Small intestine (tissue), 7 donors: ENCODE data around the gene SLC45A3. TPM values are rescaled to one million over a fixed set of nuclear protein-coding genes. Genes with fewer than 3 reads are reported as not detected.

ENCODE experiments used
- DNase-seq, 2 donors: peaks; one replicate each; pipeline versions ENCODE4 v3.0.0 to v3.0.0-alpha.2; 2013
- FAIRE-seq: peaks from 2 replicates; lab custom pipeline; 2012; peaks lifted over from hg19 to GRCh38; lab: Jason Lieb, UNC
- H3K27ac ChIP-seq, 3 donors: one replicate each; pipeline ENCODE4 v1.5.1; 2013; ENCODE audit warnings: low read length in 2 of 3, mild to moderate bottlenecking in 2 of 3, control low read depth in 1 of 3, inconsistent platforms in 1 of 3, low read depth in 1 of 3, moderate library complexity in 1 of 3
- H3K27me3 ChIP-seq, 3 donors: one replicate each; pipeline ENCODE4 v1.6.1; 2013; ENCODE audit warnings: low read length in 3 of 3, inconsistent platforms in 1 of 3; ENCODE audit not compliant: control insufficient read depth in 3 of 3, insufficient read depth in 3 of 3
- H3K36me3 ChIP-seq, 3 donors: one replicate each; pipeline ENCODE4 v1.6.1; 2013; ENCODE audit warnings: low read length in 3 of 3, inconsistent platforms in 1 of 3, low read depth in 1 of 3, mild to moderate bottlenecking in 1 of 3, moderate library complexity in 1 of 3; ENCODE audit not compliant: control insufficient read depth in 3 of 3, insufficient read depth in 2 of 3
- H3K4me1 ChIP-seq, 3 donors: one replicate each; pipeline ENCODE4 v1.6.1; 2013; ENCODE audit warnings: low read length in 2 of 3, inconsistent platforms in 1 of 3, low read depth in 1 of 3, mild to moderate bottlenecking in 1 of 3, moderate library complexity in 1 of 3; ENCODE audit not compliant: control insufficient read depth in 3 of 3, insufficient read depth in 2 of 3
- H3K4me3 ChIP-seq, 3 donors: one replicate each; pipeline ENCODE4 v1.5.1; 2013; ENCODE audit warnings: low read length in 3 of 3, control low read depth in 1 of 3, inconsistent platforms in 1 of 3, low read depth in 1 of 3, mild to moderate bottlenecking in 1 of 3, moderate library complexity in 1 of 3
- H3K9me3 ChIP-seq, 2 donors: one replicate each; pipeline ENCODE4 v1.6.1; 2013; ENCODE audit warnings: low read depth in 1 of 2, low read length in 1 of 2; ENCODE audit not compliant: control insufficient read depth in 2 of 2, insufficient read depth in 1 of 2
- WGBS, 3 donors: extraction: QIAGEN DNeasy Blood & Tissue Kit; methylation state at CpG; one replicate each; pipeline ENCODE4 v1.1.7; 2013; 5-methylcytosine and 5-hydroxymethylcytosine counted together
- polyA plus RNA-seq, 4 donors: library from polyadenylated mRNA; stranded (reverse) in 3 of 4; unstranded in 1 of 4; fragments of 200-250 nt in 3 of 4; fragments of 120-200 nt in 1 of 4; gene quantifications; one replicate each; pipeline versions ENCODE4 v1.2.1 to v1.2.3, GENCODE V29; 2013
- donor health status: healthy with polysubstance abuse.
- donor health status: control.
- donor health status: control.
- donor health status: Bipolar disorder and iron deficiency.
- donor health status: healthy.

The SLC45A3 gene
- polyA plus RNA-seq, 4 donors = 1.1 to 10.6 (median 4.9) TPM

- Histone ChIP-seq H3K27ac (no peak overlapping the region), H3K4me1 (peaks cover 0 to 5% (median 2%) of the 10 kb centered on the region in 3 donors), H3K27me3 (no peaks in the 10 kb centered on the region), H3K9me3 (no peaks in the 10 kb centered on the region), H3K4me3 (no peak overlapping the region), H3K36me3 (peaks cover 0 to 28% (median 9%) of the 10 kb centered on the region in 3 donors)
- FAIRE-seq (no peak), DNase-seq (no peak)
- 74 to 92% (median 76%) methylated on average over 3 of the region's 3 CpGs for WGBS, 3 donors
These were observed 54.1 kb downstream of the SLC45A3 start for GRCh38 chr1:205626216-205626615.

DNA sequence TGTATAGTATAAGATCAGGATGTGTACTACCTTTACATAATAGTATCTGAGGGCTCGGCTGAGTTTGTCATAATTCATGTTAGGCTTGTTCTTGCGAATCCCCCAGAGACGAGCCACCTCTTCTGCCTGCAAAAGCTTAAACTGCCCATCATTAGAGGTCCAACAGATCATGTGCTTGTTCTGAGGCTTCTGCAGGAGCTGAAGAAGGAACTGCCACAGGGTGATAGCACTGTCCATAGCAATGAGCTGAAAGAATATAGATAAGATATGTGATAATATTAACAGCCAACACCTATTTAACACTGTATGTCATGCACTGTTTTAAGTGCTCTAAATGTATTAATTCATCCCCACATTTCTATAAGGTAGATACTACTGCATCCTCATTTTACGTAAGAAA, 56.7 kb downstream of the SLC45A3 start:
- WGBS, 3 donors = 86 to 92% (median 91%) methylated on average over 4 of the region's 4 CpGs
- H3K4me1 ChIP-seq = no peaks in the 10 kb centered on the region
- no peak overlapping the region for H3K4me3 ChIP-seq
- H3K27ac ChIP-seq = no peak overlapping the region
- FAIRE-seq (no peak), DNase-seq (no peak)
- no peaks in the 10 kb centered on the region for H3K9me3 ChIP-seq
- no peaks in the 10 kb centered on the region for H3K27me3 ChIP-seq
- peaks cover 9 to 40% (median 18%) of the 10 kb centered on the region in 3 donors for H3K36me3 ChIP-seq

GRCh38 chr1:205620269-205620668, 60.0 kb downstream of the SLC45A3 start:
- H3K27ac ChIP-seq = no peak overlapping the region
- H3K27me3 ChIP-seq = no peaks in the 10 kb centered on the region
- DNase-seq (no peak), FAIRE-seq (no peak)
- no peaks in the 10 kb centered on the region for H3K4me1 ChIP-seq
- no peaks in the 10 kb centered on the region for H3K9me3 ChIP-seq
- WGBS, 3 donors = 93 to 96% (median 96%) methylated on average over 6 of the region's 6 CpGs
- H3K36me3 ChIP-seq = peaks cover 9 to 51% (median 26%) of the 10 kb centered on the region in 3 donors
- H3K4me3 ChIP-seq = no peak overlapping the region

GRCh38 chr1:205619376-205619775, 60.9 kb downstream of the SLC45A3 start:
- Histone ChIP-seq H3K9me3 (no peaks in the 10 kb centered on the region), H3K36me3 (peaks cover 9 to 50% (median 26%) of the 10 kb centered on the region in 3 donors), H3K4me3 (no peak overlapping the region), H3K27ac (no peak overlapping the region), H3K27me3 (no peaks in the 10 kb centered on the region), H3K4me1 (no peaks in the 10 kb centered on the region)
- FAIRE-seq (no peak), DNase-seq (no peak)
- WGBS, 3 donors = 35 to 60% (median 37%) methylated on average over 3 of the region's 3 CpGs

DNA sequence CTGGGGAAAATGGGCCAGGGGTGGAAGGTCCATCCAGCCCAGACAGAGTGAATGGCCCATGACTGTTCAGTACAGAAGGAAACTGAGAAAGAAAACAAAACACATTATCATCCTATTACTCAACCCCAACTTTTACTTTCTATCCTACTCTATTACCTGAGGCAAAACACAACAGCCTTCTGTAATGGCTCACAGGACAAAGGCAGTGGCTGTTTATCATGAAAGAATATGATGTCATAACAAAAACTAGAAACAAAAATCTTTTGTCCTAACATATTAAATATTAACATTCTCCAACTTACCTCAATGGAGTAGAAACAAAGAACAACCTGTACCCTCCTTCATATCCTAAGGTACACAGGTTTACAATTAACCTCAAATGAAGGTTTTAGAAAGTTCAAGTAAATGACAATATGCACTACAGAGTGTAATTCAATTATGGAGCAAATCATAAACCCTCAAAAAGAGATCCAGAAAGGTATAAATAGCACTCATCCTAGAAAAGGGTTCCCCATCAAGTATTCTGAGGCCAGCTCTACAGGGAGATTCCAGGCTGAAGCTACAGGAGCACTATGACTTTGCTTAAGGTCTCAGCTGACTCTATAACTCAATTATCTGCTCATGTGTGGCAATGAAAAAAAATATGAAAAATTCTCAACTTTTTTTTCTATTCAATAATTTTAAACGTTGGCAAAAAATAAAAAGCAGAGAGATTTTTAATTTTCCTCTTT, 63.6 kb downstream of the SLC45A3 start:
- FAIRE-seq (no peak), DNase-seq (no peak)
- Histone ChIP-seq H3K4me3 (no peak overlapping the region), H3K36me3 (peaks cover 14 to 36% (median 30%) of the 10 kb centered on the region in 3 donors), H3K9me3 (no peaks in the 10 kb centered on the region), H3K27ac (peak overlapping the region in 1 of 3 donors; percentile 49), H3K27me3 (no peaks in the 10 kb centered on the region), H3K4me1 (peaks cover 0 to 2% (median 0%) of the 10 kb centered on the region in 3 donors)
- WGBS, 3 donors = 30 to 68% (median 37%) methylated on average over 1 of the region's 1 CpG

- WGBS, 3 donors = 58 to 70% (median 62%) methylated on average over 1 of the region's 1 CpG
- no peak for DNase-seq
- Histone ChIP-seq H3K9me3 (no peaks in the 10 kb centered on the region), H3K4me1 (peaks cover 0 to 2% (median 0%) of the 10 kb centered on the region in 3 donors), H3K27me3 (no peaks in the 10 kb centered on the region), H3K27ac (no peak overlapping the region), H3K4me3 (no peak overlapping the region), H3K36me3 (peaks cover 14 to 29% (median 26%) of the 10 kb centered on the region in 3 donors)
- no peak for FAIRE-seq
These were observed 64.5 kb downstream of the SLC45A3 start for GRCh38 chr1:205615789-205616188.

DNA sequence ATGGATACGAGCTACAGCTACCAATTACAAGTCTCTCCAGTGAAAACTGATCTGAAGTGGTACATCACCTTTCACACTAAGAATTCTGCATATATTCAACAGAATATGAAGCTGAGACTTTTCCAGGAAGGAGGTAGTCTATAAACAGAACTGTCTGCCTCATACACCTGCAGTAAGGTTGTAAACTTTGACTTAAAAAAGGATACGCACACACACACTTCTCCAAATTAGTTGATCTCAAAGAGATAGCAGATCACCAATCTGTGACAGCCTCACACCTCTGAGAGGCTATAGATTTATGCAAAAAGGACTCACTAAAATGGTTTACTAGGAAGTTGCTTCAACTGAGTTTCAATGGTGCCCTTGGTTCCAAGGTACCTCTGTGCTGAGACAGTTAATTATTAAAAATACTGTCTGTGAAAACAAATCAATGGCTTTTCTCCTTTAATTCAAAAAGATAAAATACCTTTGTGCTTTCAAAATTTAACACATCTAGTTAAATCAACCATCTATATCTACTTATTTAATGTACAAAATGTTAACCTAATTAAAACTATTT, 66.4 kb downstream of the SLC45A3 start:
- Histone ChIP-seq H3K36me3 (peaks cover 4 to 21% (median 17%) of the 10 kb centered on the region in 3 donors), H3K27me3 (no peaks in the 10 kb centered on the region), H3K4me3 (no peak overlapping the region), H3K27ac (no peak overlapping the region), H3K4me1 (peaks cover 0 to 2% (median 0%) of the 10 kb centered on the region in 3 donors), H3K9me3 (no peaks in the 10 kb centered on the region)
- DNase-seq (no peak), FAIRE-seq (no peak)
- 70 to 87% (median 72%) methylated on average over 2 of the region's 2 CpGs for WGBS, 3 donors

DNA sequence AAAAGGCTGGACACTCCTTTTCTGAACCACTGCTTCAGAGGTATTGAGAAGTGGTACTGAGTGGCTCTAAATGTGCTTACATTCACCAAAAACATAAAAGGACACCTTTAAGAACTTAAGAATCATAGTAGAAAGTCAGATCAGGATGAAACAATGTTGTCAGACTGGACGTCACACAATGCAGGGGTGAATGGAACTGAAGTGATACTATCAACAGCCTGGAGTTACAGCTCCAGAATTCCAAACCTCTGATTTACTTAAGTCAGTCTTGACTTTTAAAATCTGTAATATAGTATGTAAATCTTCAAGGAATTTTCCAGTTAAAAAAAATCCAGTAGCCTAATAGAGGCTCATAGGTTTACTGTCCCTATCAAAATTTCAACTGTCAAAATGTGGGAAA, 67.8 kb downstream of the SLC45A3 start:
- no peak for FAIRE-seq

More for the DNA sequence above, 67.8 kb downstream of the SLC45A3 start:
- 87 to 97% (median 90%) methylated on average over 1 of the region's 1 CpG for WGBS, 3 donors
- no peaks in the 10 kb centered on the region for H3K27me3 ChIP-seq
- H3K27ac ChIP-seq = no peak overlapping the region
- H3K9me3 ChIP-seq = no peaks in the 10 kb centered on the region
- peaks cover 4 to 14% (median 9%) of the 10 kb centered on the region in 3 donors for H3K36me3 ChIP-seq
- H3K4me1 ChIP-seq = peaks cover 0 to 2% (median 0%) of the 10 kb centered on the region in 3 donors
- no peak for DNase-seq
- H3K4me3 ChIP-seq = no peak overlapping the region
